HCT116 (cell line): Measurements from ENCODE around the gene CORO2A. TPM values are rescaled to one million over a fixed set of nuclear protein-coding genes. Genes with fewer than 3 reads are reported as not detected.

Source experiments
- ATAC-seq: fragments of 200-7000 bp; cut with Tn5 transposase; 2 replicates; pipeline ENCODE4 v1.9.1; 2020; ENCODE audit warnings: mild to moderate bottlenecking, moderate library complexity
- BruUV-seq: library from RNA; stranded (reverse); fragments of 400-500 nt; replicated peaks from 2 replicates; lab custom pipeline; 2021; lab: Mats Ljungman, UMichigan
- CTCF ChIA-PET: fragments of 300-600 bp; sonication (Branson Sonifier 250); formaldehyde crosslinking; loops from one replicate; lab custom pipeline; 2021; ENCODE audit warnings: antibody characterized with exemption; lab: Charles Lee
- POLR2A ChIA-PET: fragments of 300-600, 350-600 bp; sonication (Branson Sonifier 250); formaldehyde crosslinking; loops from one replicate; lab custom pipeline; 2021; ENCODE audit warnings: antibody characterized with exemption; lab: Charles Lee
- RAD21 ChIA-PET, 2 experiments: fragments of 300-600 bp; sonication (Branson Sonifier 250); formaldehyde crosslinking; loops; one replicate each; lab custom pipeline; 2023; ENCODE audit warnings: low total read pairs in 2 of 2; ENCODE audit not compliant: uncharacterized antibody in 2 of 2, unreplicated experiment in 2 of 2, low non-redundant PET in 1 of 2; lab: Charles Lee
- DNase-seq: peaks from one replicate; pipeline ENCODE4 v3.0.0-alpha.2; 2010; ENCODE audit warnings: low read depth, low spot score
- H2AFZ ChIP-seq: fragments of 200-600 bp; shearing (Covaris generic), sonication (generic); 2 replicates; pipeline ENCODE4 v1.6.1; 2017; ENCODE audit warnings: low read depth, mixed run types, mixed read lengths, antibody characterized with exemption, low read length; ENCODE audit not compliant: poor library complexity, severe bottlenecking
- H3K27ac ChIP-seq: 2 replicates; pipeline ENCODE4 v1.5.1; 2012; ENCODE audit warnings: low read depth, low read length
- H3K27me3 ChIP-seq: fragments of 200-600 bp; sonication (generic); 2 replicates; pipeline ENCODE4 v1.6.1; 2016; ENCODE audit warnings: mixed run types, low read length, mixed read lengths; ENCODE audit not compliant: insufficient read depth
- H3K36me3 ChIP-seq, 2 experiments: fragments of 200-500 bp in 1 of 2; fragments of 200-600 bp in 1 of 2; sonication (Bioruptor generic) in 1 of 2; sonication (generic) in 1 of 2; 2 replicates each; pipeline versions ENCODE4 v1.5.1 to v1.6.1; 2014 to 2016; ENCODE audit warnings: low read length in 2 of 2, inconsistent platforms in 1 of 2, mixed read lengths in 1 of 2, mixed run types in 1 of 2; ENCODE audit not compliant: insufficient read depth in 2 of 2, control insufficient read depth in 1 of 2
- H3K4me1 ChIP-seq, 2 experiments: fragments of 200-600 bp in 1 of 2; sonication (generic) in 1 of 2; 2 replicates each; pipeline versions ENCODE4 v1.5.1 to v1.6.1; 2012 to 2017; ENCODE audit warnings: low read length in 2 of 2, inconsistent platforms in 1 of 2, mild to moderate bottlenecking in 1 of 2, mixed read lengths in 1 of 2, mixed run types in 1 of 2, moderate library complexity in 1 of 2; ENCODE audit not compliant: insufficient read depth in 2 of 2, control insufficient read depth in 1 of 2
- H3K4me2 ChIP-seq: fragments of 200-600 bp; sonication (generic); 2 replicates; pipeline ENCODE4 v1.6.1; 2017; ENCODE audit warnings: mixed run types, low read length, mixed read lengths
- H3K4me3 ChIP-seq, 2 experiments: fragments of 200-600 bp in 1 of 2; sonication (generic) in 1 of 2; replicated peaks in 1 of 2; 2 replicates each; pipeline ENCODE4 v1.5.1; 2011 to 2016; ENCODE audit warnings: low read length in 2 of 2, control low read depth in 1 of 2, low read depth in 1 of 2, mild to moderate bottlenecking in 1 of 2, mixed read lengths in 1 of 2, mixed run types in 1 of 2
- H3K79me2 ChIP-seq: fragments of 200-600 bp; sonication (generic); 2 replicates; pipeline ENCODE4 v1.6.1; 2017; ENCODE audit warnings: mild to moderate bottlenecking, mixed run types, low read length, moderate library complexity, mixed read lengths; ENCODE audit not compliant: insufficient read depth
- H3K9ac ChIP-seq: fragments of 200-600 bp; sonication (generic); 2 replicates; pipeline ENCODE4 v1.6.1; 2016; ENCODE audit warnings: low read length, mixed read lengths
- H3K9me2 ChIP-seq: fragments of 200-600 bp; sonication (generic), shearing (Covaris generic); 2 replicates; pipeline ENCODE4 v1.6.1; 2017; ENCODE audit warnings: mixed run types, mild to moderate bottlenecking, moderate library complexity; ENCODE audit not compliant: insufficient read depth
- H3K9me3 ChIP-seq, 2 experiments: fragments of 200-500 bp in 1 of 2; fragments of 200-600 bp in 1 of 2; sonication (Bioruptor generic) in 1 of 2; sonication (generic) in 1 of 2; 2 replicates each; pipeline ENCODE4 v1.6.1; 2014 to 2017; ENCODE audit warnings: low read length in 2 of 2, mixed read lengths in 2 of 2, inconsistent platforms in 1 of 2, low read depth in 1 of 2, mild to moderate bottlenecking in 1 of 2, mixed run types in 1 of 2, moderate library complexity in 1 of 2; ENCODE audit not compliant: control insufficient read depth in 1 of 2, insufficient read depth in 1 of 2
- H4K20me1 ChIP-seq: fragments of 200-600 bp; sonication (generic), shearing (Covaris generic); 2 replicates; pipeline ENCODE4 v1.6.1; 2017; ENCODE audit warnings: mixed run types, mild to moderate bottlenecking, moderate library complexity; ENCODE audit not compliant: insufficient read depth
- ATF3 ChIP-seq: IDR thresholded peaks from 2 replicates; pipeline ENCODE4 v1.6.1; 2012
- CEBPB ChIP-seq: IDR thresholded peaks from 2 replicates; pipeline ENCODE4 v1.6.1; 2012; ENCODE audit warnings: low read depth
- EGR1 ChIP-seq: IDR thresholded peaks from 2 replicates; pipeline ENCODE4 v1.6.1; 2012; ENCODE audit warnings: low read depth
- ELF1 ChIP-seq: IDR thresholded peaks from 2 replicates; pipeline ENCODE4 v1.6.1; 2012; ENCODE audit warnings: low read depth, borderline replicate concordance
- EZH2 ChIP-seq: fragments of 200-600 bp; sonication (generic); IDR thresholded peaks from 2 replicates; pipeline ENCODE4 v1.6.1; 2017; ENCODE audit warnings: antibody characterized with exemption, mixed run types
- EZH2phosphoT487 ChIP-seq: fragments of 200-600 bp; IDR thresholded peaks from 2 replicates; pipeline ENCODE4 v1.6.1; 2018; ENCODE audit warnings: antibody characterized with exemption, borderline replicate concordance
- MAX ChIP-seq: IDR thresholded peaks from 2 replicates; pipeline ENCODE4 v1.6.1; 2012
- POLR2A ChIP-seq: IDR thresholded peaks from 2 replicates; pipeline ENCODE4 v1.7.0; 2011; ENCODE audit warnings: borderline replicate concordance; ENCODE audit not compliant: insufficient read depth, insufficient read length; ENCODE audit errors: extremely low read depth
- POLR2AphosphoS5 ChIP-seq: IDR thresholded peaks from 2 replicates; pipeline ENCODE4 v1.6.1; 2011; ENCODE audit warnings: mild to moderate bottlenecking, low read depth, low read length, moderate library complexity
- RAD21 ChIP-seq: IDR thresholded peaks from 2 replicates; pipeline ENCODE4 v1.6.1; 2012; ENCODE audit warnings: low read depth, mild to moderate bottlenecking
- REST ChIP-seq: IDR thresholded peaks from 2 replicates; pipeline ENCODE4 v1.6.1; 2012; ENCODE audit warnings: low read depth
- SIN3A ChIP-seq: IDR thresholded peaks from 2 replicates; pipeline ENCODE4 v1.6.1; 2012; ENCODE audit warnings: low read depth
- TCF7L2 ChIP-seq: IDR thresholded peaks from 2 replicates; pipeline ENCODE4 v1.7.0; 2011; ENCODE audit warnings: borderline replicate concordance, inconsistent platforms; ENCODE audit not compliant: insufficient read depth, insufficient read length; ENCODE audit errors: extremely low read depth
- ZNF274 ChIP-seq: fragments of 200-500 bp; sonication (Bioruptor generic); IDR thresholded peaks from 2 replicates; pipeline ENCODE4 v1.6.1; 2014; ENCODE audit warnings: mild to moderate bottlenecking, low read depth, low read length, inconsistent platforms
- intact Hi-C: fragments of 100-400 bp; cut with micrococcal nuclease; formaldehyde crosslinking; loops from 2 replicates; pipeline ENCODE4 v1.10.0; 2022
- total RNA-seq: library from RNA; stranded (reverse); gene quantifications from one replicate; pipeline ENCODE4 v1.2.1, GENCODE V29; 2021; ENCODE audit not compliant: unreplicated experiment

CORO2A gene
- total RNA-seq, 1 experiment from 2014 or later, result 5.7 TPM

- H3K4me3 ChIP-seq, result no peak overlapping the region
- H3K27me3 ChIP-seq, result no peaks in the 10 kb centered on the region
- intact Hi-C loops, result no loop called here
- no peak overlapping the region for H3K4me2 ChIP-seq
- ChIA-PET RAD21 (no interaction called here), POLR2A (no interaction called here)
- H3K79me2 ChIP-seq, result no peaks in the 10 kb centered on the region
- H3K36me3 ChIP-seq, result 0 out of 4 replicates have a peak, but pooled peaks cover 0 to 6% of the 10 kb centered on the region in 2 experiments
- H3K9ac ChIP-seq, result no peak overlapping the region
- H3K4me1 ChIP-seq, result no peaks in the 10 kb centered on the region
- H2AFZ ChIP-seq, result no peak overlapping the region
- no peaks in the 10 kb centered on the region for H4K20me1 ChIP-seq
- H3K9me2 ChIP-seq, result no peaks in the 10 kb centered on the region
- no TSS peak for BruUV-seq
- no peaks in the 10 kb centered on the region for H3K9me3 ChIP-seq
- TF ChIP-seq REST (no peak), EZH2 (no peak), EGR1 (no peak), POLR2A (no peak), SIN3A (no peak), EZH2phosphoT487 (no peak), ELF1 (no peak), CEBPB (no peak), ZNF274 (no peak), TCF7L2 (no peak), RAD21 (no peak), MAX (no peak), ATF3 (no peak), POLR2AphosphoS5 (no peak)
- TF ChIP-seq, all 23 proteins: peak for 0
- no peak overlapping the region for H3K27ac ChIP-seq
- ATAC-seq, result no peak
- CTCF ChIA-PET, result no interaction called here
- DNase-seq, result no peak
Observed at GRCh38 chr9:98094316-98094715, 98.1 kb downstream of the CORO2A start.
